Measurements from ENCODE around the gene PRKX. TPM values are rescaled to one million over a fixed set of nuclear protein-coding genes. Genes with fewer than 3 reads are reported as not detected.
"Not testable (repeated sequence)": the region's sequence is repeated elsewhere in the genome, so short reads cannot be mapped to it uniquely, and the experiment has no call there.

PRKX gene
- total RNA-seq, 2 donors from 2014 or later, result 8.6 to 11.2 TPM

GRCh38 chrX:3653111-3653510 lies 60.3 kb downstream of the PRKX start:
- no peaks in the 10 kb centered on the region for H3K36me3 ChIP-seq (replicated peaks in 1 of 2; ENCODE audit: insufficient read depth in 1 of 2, low read depth in 2 of 2)
- ATAC-seq, result no peak
- H3K27ac ChIP-seq, result no peak overlapping the region
- no peaks in the 10 kb centered on the region for H3K4me1 ChIP-seq
- H3K9me3 ChIP-seq, result no peaks in the 10 kb centered on the region
- no peak for DNase-seq
- intact Hi-C loops (cut with DNase I), result no loop called here
- 92 to 93% methylated on average over 3 to 11 of the region's 13 CpGs for WGBS, 2 donors
- no peak overlapping the region for H3K4me3 ChIP-seq
- H3K27me3 ChIP-seq, result no peaks in the 10 kb centered on the region
- no peak for TF ChIP-seq CTCF (IDR thresholded peaks at IDR 0.05)
- no peak for TF ChIP-seq POLR2A (IDR thresholded peaks at IDR 0.05)

GRCh38 chrX:3651277-3651676 lies 62.2 kb downstream of the PRKX start:
- Histone ChIP-seq H3K27me3 (no peaks in the 10 kb centered on the region), H3K9me3 (no peaks in the 10 kb centered on the region), H3K4me1 (no peaks in the 10 kb centered on the region), H3K4me3 (no peak overlapping the region), H3K27ac (no peak overlapping the region), H3K36me3 (replicated peaks in 1 of 2; ENCODE audit: insufficient read depth in 1 of 2, low read depth in 2 of 2) (no peaks in the 10 kb centered on the region)
- DNase-seq (no peak), ATAC-seq (no peak)
- 22 to 26% methylated on average over 3 of the region's 3 CpGs for WGBS, 2 donors
- TF ChIP-seq CTCF (IDR thresholded peaks at IDR 0.05), result peak in 6 of 7 experiments; percentile 22 to 49 (median 39)
- no peak for TF ChIP-seq POLR2A (IDR thresholded peaks at IDR 0.05)
- intact Hi-C loops (cut with DNase I), result no loop called here

GRCh38 chrX:3648084-3648483 lies 65.4 kb downstream of the PRKX start:
- TF ChIP-seq POLR2A (IDR thresholded peaks at IDR 0.05), result no peak
- TF ChIP-seq CTCF (IDR thresholded peaks at IDR 0.05), result no peak
- no peaks in the 10 kb centered on the region for H3K27me3 ChIP-seq
- WGBS, 2 donors, result 89 to 100% methylated on average over 2 of the region's 2 CpGs

GRCh38 chrX:3639858-3640631 lies 73.4 kb downstream of the PRKX start:
- not testable (repeated sequence) for DNase-seq; ATAC-seq; H3K27ac ChIP-seq; H3K4me3 ChIP-seq; H3K4me1 ChIP-seq; H3K36me3 ChIP-seq (replicated peaks in 1 of 2; ENCODE audit: insufficient read depth in 1 of 2, low read depth in 2 of 2); H3K27me3 ChIP-seq; H3K9me3 ChIP-seq
- WGBS, 2 donors, result 67 to 69% methylated on average over 14 to 19 of the region's 23 CpGs
- intact Hi-C loops (cut with DNase I), result loop anchor here (10.0 kb wide), 1 partner anchor 535 kb away; no protein-coding TSS in a partner anchor

More at GRCh38 chrX:3648084-3648483, 65.4 kb downstream of the PRKX start:
- ATAC-seq (no peak), DNase-seq (no peak)
- H3K9me3 ChIP-seq, result no peaks in the 10 kb centered on the region
- no peaks in the 10 kb centered on the region for H3K36me3 ChIP-seq (replicated peaks in 1 of 2; ENCODE audit: insufficient read depth in 1 of 2, low read depth in 2 of 2)
- H3K4me3 ChIP-seq, result no peak overlapping the region
- no peak overlapping the region for H3K27ac ChIP-seq
- intact Hi-C loops (cut with DNase I), result no loop called here
- no peaks in the 10 kb centered on the region for H3K4me1 ChIP-seq

- Histone ChIP-seq H3K9me3 (no peaks in the 10 kb centered on the region), H3K4me1 (no peaks in the 10 kb centered on the region), H3K36me3 (replicated peaks in 1 of 2; ENCODE audit: insufficient read depth in 1 of 2, low read depth in 2 of 2) (no peaks in the 10 kb centered on the region), H3K4me3 (no peak overlapping the region), H3K27ac (no peak overlapping the region), H3K27me3 (no peaks in the 10 kb centered on the region)
- ATAC-seq, result no peak
- no peak for DNase-seq
- WGBS, 2 donors, result no CpG with 5 or more reads among the region's 2 CpGs
- intact Hi-C loops (cut with DNase I), result loop anchor here (10.0 kb wide), 1 partner anchor 534 kb away; no protein-coding TSS in a partner anchor
- TF ChIP-seq CTCF (IDR thresholded peaks at IDR 0.05) (no peak), POLR2A (IDR thresholded peaks at IDR 0.05) (no peak)
Measured at GRCh38 chrX:3639236-3639635, 74.2 kb downstream of the PRKX start.
